Nasal cavity respiratory epithelium epithelial cell of viscerocranial mucosa (primary cell): ENCODE measurements around the gene RNASE8. TPM values are rescaled to one million over a fixed set of nuclear protein-coding genes. Genes with fewer than 3 reads are reported as not detected.

Experiments used
- total RNA-seq: library from RNA; depleted of rRNA; stranded (reverse); fragments of >200 nt; gene quantifications from 2 replicates; pipeline ENCODE4 v1.2.3, GENCODE V29; 2014

RNASE8 gene
- total RNA-seq = not detected in 2 replicates

GRCh38 chr14:21057803-21058675, at the start of gene RNASE8:
Gene RNASE8, plus strand, starts transcription at chr14:21057822. Its CDS starts 71 bp downstream, at chr14:21057893.

GRCh38 chr14:21024585-21025370, 32.8 kb upstream of the RNASE8 start, which contains the start of gene NDRG2:
Gene NDRG2, minus strand, starts transcription at chr14:21025061. Its CDS starts 1,746 bp downstream, at chr14:21023315.

GRCh38 chr14:21029917-21030316, 27.7 kb upstream of the RNASE8 start, which contains the start of gene TPPP2:
Gene TPPP2, plus strand, starts transcription at chr14:21030217. Its CDS starts 365 bp downstream, at chr14:21030582.

GRCh38 chr14:21034707-21035106, 22.9 kb upstream of the RNASE8 start, which contains the start of gene RNASE13:
Gene RNASE13, minus strand, starts transcription at chr14:21034807. Its CDS starts 519 bp downstream, at chr14:21034288.

GRCh38 chr14:21041676-21042433, 15.8 kb upstream of the RNASE8 start, which contains the start of gene RNASE7:
Gene RNASE7, plus strand, starts transcription at chr14:21042362. Its CDS starts 631 bp downstream, at chr14:21042993.

GRCh38 chr14:21070083-21070609, 12.5 kb downstream of the RNASE8 start, which contains the start of gene ARHGEF40:
Gene ARHGEF40, plus strand, starts transcription at chr14:21070304. Its CDS starts 93 bp downstream, at chr14:21070397.

GRCh38 chr14:21098076-21098891, 40.7 kb downstream of the RNASE8 start, which contains the start of gene ZNF219:
Gene ZNF219, minus strand, starts transcription at chr14:21098655. Its CDS starts 5,064 bp downstream, at chr14:21093591.

GRCh38 chr14:21100931-21101330, 43.3 kb downstream of the RNASE8 start, which contains the start of gene TMEM253:
Gene TMEM253, plus strand, starts transcription at chr14:21101066. Its CDS starts 278 bp downstream, at chr14:21101344.

Other genes with a start within 250 kb of the RNASE8 start
- not detected in 2 replicates for gene RNASE3, start 166.4 kb upstream of the RNASE8 start, total RNA-seq
- not detected in 2 replicates for gene RNASE2, start 102.3 kb upstream of the RNASE8 start, total RNA-seq
- 37.7 and 51.3 TPM in 2 replicates for gene METTL17, start 67.8 kb upstream of the RNASE8 start, total RNA-seq
- gene SLC39A2, start 58.5 kb upstream of the RNASE8 start, total RNA-seq = 0.64 and 1.0 TPM in 2 replicates
- 15.4 and 33.4 TPM in 2 replicates for gene NDRG2, start 32.8 kb upstream of the RNASE8 start, total RNA-seq
- not detected in 2 replicates for gene TPPP2, start 27.6 kb upstream of the RNASE8 start, total RNA-seq
- not detected in 2 replicates for gene RNASE13, start 23.0 kb upstream of the RNASE8 start, total RNA-seq
- 19.9 and 33.8 TPM in 2 replicates for gene RNASE7, start 15.5 kb upstream of the RNASE8 start, total RNA-seq
- 4.1 and 20.6 TPM in 2 replicates for gene ARHGEF40, start 12.5 kb downstream of the RNASE8 start, total RNA-seq
- 15.4 and 18.2 TPM in 2 replicates for gene ZNF219, start 40.8 kb downstream of the RNASE8 start, total RNA-seq
- under 0.01 and 0.28 TPM in 2 replicates for gene TMEM253, start 43.2 kb downstream of the RNASE8 start, total RNA-seq
- not detected in 2 replicates for gene OR5AU1, start 98.2 kb downstream of the RNASE8 start, total RNA-seq
- gene HNRNPC, start 211.6 kb downstream of the RNASE8 start, total RNA-seq = 641 and 1,200 TPM in 2 replicates
- gene RPGRIP1, start 222.3 kb downstream of the RNASE8 start, total RNA-seq = not detected in 2 replicates